Measurements from ENCODE around the gene CASP5.

DNA sequence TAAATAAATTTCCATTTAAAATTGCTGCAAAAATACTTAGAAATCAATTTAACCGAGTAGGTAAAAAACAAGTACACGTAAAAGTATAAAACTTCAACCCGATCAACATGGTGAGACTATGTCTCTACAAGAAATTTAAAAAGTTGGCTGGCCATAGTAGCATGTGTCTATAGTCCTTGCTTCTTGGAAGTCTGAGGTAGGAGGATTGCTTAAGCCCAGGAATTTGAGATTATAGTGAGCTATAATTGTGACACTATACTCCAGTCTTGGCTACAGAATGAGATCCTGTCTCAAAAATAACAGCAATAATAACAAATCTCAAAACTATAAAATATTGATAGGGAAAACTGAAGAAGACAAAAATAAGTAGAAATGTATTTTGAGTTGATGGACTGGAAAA, 65.7 kb downstream of the CASP5 start:
- TF ChIP-seq, protein P1, sequence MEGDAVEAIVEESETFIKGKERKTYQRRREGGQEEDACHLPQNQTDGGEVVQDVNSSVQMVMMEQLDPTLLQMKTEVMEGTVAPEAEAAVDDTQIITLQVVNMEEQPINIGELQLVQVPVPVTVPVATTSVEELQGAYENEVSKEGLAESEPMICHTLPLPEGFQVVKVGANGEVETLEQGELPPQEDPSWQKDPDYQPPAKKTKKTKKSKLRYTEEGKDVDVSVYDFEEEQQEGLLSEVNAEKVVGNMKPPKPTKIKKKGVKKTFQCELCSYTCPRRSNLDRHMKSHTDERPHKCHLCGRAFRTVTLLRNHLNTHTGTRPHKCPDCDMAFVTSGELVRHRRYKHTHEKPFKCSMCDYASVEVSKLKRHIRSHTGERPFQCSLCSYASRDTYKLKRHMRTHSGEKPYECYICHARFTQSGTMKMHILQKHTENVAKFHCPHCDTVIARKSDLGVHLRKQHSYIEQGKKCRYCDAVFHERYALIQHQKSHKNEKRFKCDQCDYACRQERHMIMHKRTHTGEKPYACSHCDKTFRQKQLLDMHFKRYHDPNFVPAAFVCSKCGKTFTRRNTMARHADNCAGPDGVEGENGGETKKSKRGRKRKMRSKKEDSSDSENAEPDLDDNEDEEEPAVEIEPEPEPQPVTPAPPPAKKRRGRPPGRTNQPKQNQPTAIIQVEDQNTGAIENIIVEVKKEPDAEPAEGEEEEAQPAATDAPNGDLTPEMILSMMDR (IDR thresholded peaks at IDR 0.05) = no peak
- no peak for TF ChIP-seq POLR2A (IDR thresholded peaks at IDR 0.05)

Measured in adrenal gland (tissue), 5 donors.